T1000 (cell line): Measurements from ENCODE around the gene MTHFD2.
"Not testable (repeated sequence)": the region's sequence is repeated elsewhere in the genome, so short reads cannot be mapped to it uniquely, and the experiment has no call there.

ENCODE experiments used
- DNase-seq: peaks from one replicate; lab custom pipeline; 2025; ENCODE audit warnings: mixed read lengths; lab: John Stamatoyannopoulos, UW

Gene MTHFD2

DNA sequence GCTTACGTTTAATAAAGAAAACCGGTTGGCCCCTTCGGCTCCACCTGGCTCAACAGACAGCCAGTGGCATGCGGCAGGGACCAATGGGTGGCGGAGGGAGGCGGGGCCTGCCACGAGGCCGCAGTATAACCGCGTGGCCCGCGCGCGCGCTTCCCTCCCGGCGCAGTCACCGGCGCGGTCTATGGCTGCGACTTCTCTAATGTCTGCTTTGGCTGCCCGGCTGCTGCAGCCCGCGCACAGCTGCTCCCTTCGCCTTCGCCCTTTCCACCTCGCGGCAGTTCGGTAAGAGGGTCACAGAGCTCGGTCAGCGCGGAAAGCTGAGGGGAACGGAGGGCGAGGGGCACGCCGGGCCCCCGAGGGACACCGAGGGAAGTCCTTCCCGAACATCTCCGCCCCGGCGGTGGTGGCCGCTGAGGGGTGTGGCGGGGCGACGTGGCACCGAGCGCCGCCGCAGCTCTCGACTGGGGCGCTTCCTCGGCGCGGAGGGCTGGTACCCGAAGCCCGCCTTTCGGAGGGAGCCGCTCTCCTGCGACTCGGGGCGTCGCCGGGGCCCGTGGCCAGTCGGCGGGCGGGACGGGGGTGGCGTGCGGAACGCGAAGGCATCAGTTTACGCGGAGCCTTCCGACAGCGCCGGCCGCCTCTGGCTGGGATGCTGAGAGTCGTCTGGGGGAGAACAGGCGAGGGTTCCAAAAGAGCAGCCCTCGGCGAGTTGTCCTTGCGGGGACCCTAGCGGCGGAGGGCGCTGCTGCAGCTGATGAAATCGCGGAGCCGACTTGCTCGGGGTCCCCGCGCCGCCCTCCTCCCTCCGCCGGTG lies at the start of gene MTHFD2:
Gene MTHFD2, plus strand, starts transcription at position 155 of the 814 bp plus-strand sequence. Its CDS starts 27 bp downstream, at position 182.
- peak; percentile 87 for DNase-seq

DNA sequence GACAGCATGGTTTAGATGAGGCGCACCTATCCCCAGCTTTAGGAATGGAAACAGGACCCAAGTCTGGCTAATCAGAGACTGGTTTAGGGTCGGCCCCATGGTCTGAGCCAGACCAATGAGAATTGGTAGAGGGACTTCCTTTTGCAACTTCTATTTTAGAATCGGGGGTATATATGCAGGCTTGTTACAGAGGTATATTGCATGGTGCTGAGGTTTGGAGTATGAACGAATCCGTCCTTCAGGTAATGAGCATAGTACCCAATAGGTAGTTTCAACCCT lies 49.2 kb upstream of the MTHFD2 start:
- no peak for DNase-seq

DNA sequence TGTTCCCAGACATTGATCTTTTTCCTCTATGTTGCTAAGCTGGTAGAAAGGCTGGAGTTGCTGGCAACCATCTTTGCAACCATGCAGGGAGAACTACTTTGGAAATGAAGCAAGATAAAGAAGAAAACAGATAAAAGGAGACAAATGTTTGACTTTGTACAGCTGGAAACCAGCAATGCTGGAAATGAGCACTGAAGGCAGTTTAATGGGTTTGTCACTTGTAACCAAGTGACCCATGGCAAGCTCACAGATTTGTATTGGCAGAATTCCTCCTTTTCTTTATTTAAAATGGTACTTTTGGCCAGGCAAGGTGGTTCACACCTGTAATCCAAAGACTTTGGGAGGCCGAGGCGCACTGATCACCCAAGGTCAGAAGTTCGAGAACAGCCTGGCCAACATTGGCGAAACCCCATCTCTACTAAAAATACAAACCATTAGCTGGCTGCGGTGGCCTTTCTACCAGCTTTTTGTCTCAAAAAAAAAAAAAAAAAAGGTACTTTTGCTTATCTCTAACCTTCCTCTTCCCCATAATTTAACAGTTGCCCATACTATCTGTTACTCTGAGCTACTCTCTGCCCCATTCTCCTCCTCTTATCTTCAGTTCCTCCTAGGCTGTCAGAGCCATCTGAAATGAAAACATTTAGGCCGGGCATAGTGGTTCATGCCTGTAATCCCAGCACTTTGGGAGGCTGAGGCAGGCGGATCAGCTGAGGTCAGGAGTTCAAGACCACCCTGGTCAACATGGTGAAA lies 48.7 kb upstream of the MTHFD2 start:
- no peak for DNase-seq

DNA sequence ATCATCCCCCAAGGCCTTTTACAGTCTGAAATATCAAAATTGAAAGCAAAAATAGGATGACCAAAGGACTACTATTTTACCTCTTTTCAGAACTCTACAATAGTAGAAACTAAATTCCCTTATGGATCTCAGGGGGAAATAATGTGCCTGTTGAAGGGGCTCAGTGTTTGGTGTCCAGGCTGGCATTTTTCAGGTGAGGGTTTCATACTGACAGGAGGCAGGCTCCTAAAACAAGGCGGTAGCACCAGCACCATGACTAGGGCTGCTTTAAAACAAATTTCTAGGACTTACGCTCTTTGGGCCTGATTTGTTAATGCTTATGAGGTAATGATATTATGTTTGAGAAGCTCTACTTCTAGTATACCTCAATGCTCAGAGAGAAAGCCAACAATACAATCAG lies 45.5 kb upstream of the MTHFD2 start:
- no peak for DNase-seq

DNA sequence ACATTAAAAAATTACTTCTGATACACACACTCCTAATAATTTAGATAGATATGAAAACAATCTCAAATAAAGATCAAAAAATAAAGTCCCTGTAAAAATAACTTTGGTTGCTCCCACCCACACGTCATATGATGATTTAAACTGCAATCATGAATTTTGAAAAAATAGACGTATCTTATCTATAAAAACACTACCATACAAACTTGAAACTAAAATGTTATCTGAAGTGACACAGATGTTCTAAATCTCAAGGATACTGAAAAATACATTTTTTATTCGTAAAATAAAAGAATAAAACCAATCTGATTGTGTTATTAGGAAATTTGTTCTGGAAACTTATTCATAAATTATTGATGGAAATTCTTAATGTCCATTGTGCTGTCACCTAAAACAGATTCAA lies 42.6 kb upstream of the MTHFD2 start:
- no peak for DNase-seq

DNA sequence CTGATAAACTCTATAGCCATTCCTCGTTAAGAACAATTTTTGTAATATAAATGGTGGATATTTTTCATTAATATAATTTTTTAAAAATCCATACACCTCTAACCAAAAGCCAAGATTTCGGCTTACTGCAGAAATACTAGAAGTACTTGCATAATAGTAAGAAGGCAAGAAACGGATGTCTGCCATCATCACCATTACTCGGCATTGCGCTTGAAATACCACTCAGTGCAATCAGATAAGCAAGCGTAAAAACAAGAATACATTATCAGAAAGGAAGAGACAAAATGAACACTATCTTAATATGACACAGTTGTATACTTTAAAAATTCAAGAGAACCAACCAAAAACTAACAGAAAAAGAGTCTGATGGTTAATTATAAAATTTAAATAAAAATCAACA lies 35.5 kb upstream of the MTHFD2 start:
- no peak for DNase-seq

DNA sequence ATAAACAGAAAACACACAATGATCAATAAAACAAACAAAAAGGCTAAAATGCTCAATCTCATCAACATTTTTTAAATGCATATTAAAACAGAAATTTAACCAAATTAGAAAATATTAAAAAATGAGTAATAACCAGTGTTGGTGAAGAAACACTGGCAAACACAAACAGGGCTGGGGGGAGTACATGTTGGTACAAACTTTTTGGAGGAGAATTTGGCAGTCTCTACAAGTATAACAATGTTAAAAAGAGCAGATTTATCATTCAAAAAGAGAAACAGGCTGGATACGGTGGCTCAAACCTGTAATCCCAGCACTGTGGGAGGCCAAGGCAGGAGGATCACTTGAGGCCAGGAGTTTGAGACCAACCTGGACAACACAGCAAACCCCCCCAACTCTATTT lies 33.7 kb upstream of the MTHFD2 start:
- no peak for DNase-seq

DNA sequence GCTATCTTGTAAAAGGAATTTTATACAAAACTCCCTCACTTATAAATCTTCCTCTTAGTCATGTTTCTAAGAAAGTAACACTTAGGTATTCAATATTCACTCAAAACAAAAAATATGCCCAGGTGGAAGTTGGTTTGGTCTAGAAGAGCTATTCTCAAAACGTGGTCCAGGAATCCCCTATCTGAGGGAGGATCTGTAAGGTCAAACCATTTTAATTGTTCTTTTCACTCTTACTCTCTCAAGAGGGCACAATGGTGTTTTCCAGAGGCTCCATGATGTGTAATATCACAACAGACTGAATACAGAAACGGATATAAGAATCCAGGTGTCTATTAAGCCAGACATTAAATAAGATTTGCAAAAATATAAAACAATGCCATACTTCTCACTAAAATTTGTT lies 29.7 kb upstream of the MTHFD2 start:
- DNase-seq = no peak

DNA sequence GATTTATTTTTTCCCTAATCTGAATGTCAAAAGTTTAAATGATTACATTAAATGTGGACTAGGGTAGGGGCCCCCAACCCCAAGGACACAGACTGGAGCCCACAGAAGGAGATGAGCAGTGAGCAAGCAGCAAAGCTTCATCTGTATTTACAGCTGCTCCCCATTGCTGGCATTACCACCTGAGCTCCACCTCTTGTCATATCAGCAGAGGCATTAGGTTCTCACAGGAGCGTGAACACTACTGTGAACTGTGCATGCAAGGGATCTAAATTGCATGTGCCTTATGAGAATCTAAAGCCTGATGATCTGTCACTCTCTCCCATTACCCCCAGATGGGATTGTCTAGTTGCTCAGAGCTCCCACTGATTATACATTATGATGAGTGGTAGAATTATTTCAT lies 23.5 kb upstream of the MTHFD2 start:
- DNase-seq = no peak

DNA sequence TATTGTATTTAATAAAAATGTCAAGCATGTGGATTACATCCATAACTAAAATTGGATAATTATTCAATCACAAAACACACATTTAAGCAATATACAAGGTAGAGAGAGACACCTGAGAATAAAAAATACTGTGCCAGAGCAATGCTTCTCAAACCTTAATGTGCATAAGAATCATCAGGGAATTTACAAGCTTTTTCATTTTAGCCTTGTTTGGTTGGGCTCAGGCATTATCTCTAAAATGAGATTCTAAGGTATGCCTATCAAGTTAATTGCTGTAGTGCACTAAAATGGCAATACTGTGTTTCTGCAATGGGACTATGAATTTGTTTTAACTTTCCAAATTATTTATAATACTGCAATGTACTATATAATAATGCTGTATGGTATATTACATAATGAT lies 20.7 kb upstream of the MTHFD2 start:
- DNase-seq = no peak

DNA sequence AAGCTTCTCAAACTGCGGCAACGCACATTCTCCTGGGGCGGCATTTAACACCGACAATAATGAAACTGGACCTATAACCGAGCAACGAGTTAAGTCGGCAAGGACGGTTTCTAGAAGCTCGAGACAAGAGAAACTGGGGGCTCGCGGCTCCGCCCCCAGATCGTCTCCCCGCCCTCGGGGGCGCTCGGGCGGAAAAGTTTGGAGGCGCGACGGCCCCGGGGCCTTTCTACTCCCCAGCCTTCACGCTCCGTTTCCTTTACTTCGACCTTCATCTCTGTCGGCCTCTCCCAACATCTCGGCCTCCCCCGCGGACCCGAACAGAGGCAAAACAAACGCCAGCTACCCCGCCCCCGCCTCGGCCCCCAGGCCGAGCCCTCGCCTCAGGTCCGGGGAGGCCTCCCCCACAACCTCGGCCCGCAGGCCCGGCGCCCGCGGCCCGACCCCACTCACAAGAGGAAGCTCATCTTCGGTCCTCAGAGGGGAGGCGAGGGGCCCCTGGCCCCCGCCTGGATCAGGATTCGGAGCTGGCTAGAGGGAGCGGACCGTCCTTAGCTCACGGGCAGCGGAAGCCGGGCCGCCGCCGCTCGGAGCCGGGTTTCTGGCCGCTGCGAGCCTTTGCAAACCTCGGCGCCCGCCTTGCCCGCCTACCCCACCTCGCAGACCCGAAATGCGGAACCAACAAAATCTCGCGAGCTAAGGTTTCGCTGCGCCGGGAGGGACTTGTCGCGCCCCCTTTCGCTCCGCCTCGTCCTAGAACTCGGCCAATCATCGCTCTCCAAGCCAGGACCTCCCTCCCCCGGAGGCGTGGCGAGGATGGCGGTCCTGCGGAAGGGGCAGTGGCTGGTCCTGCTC lies 20.0 kb upstream of the MTHFD2 start, which contains the start of gene MOB1A:
Gene MOB1A, minus strand, starts transcription at position 669 of the 852 bp plus-strand sequence. Its CDS starts 205 bp downstream, at position 464.
- DNase-seq = peak; percentile 95

DNA sequence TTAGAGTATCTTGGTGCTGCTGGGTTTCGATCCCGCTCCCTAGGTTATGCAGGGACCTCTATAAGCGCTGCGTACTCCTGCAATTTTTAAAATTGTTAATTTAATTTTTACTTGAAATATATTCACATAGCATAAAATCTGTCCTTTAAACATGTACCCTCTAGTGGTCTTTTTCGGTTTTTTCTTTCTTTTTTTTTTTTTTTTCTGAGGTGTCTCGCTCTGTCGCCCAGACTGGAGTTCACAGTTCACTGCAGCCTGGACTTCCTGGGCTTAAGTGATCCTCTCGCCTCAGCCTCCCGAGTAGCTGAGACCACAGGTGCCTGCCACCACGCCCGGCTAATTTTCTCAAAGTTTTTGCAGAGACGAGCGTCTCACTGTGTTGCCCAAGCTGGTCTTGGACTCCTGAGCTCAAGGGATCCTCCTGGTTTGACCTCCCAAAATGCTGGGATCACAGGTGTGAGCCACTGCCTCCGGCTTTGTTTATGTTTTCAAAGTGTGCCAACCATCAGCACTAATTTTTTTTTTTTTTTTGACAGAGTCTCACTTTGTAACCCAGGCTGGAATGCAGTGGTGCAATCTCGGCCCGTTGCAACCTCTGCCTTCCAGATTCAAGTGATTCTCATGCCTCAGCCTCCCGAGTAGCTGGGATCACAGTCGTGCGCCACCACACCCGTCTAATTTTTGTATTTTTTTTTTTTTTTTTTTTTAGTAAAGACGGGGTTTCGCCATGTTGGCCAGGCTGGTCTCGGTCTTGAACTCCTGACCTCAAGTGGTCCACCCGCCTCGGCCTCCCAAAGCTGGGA lies 19.2 kb upstream of the MTHFD2 start:
- no peak for DNase-seq

DNA sequence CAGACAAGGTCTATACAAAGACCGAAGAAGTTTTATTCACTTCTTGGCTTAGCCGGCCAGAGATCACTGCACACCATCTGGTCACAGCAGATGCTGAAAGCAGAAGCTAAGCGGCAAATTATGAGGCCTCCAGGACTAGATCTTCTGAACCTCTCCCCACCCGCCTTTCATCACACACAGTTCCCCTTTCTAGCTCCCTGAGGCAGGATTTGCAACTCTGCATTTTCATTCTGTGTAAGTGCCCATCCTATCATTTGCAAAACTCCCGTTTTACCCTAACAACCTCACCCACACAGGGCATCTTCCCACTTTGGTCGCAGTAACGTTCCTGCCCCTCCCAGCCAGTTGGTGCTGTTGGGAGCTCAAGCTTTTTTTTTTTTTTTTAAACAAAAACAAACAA lies 16.7 kb upstream of the MTHFD2 start:
- DNase-seq = no peak

DNA sequence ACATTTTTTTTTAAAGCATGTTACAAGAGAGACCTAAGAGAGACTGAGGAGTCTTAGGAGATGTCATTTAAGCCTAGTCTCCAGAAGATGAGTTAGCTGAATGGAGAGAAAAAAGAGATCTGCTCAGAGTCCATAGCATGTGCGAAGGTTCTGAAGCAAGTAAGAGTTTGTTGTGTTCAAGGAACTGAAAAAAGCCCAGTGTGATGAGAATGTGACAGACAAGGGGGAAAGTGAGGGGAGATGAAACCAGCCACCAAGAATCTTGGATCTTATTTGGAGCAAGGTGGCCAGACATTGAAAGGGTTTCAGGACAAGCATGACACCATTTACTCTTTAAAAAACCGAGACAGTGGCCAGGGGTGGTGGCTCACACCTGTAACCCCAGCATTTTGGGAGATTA lies 14.5 kb upstream of the MTHFD2 start:
- DNase-seq = no peak

DNA sequence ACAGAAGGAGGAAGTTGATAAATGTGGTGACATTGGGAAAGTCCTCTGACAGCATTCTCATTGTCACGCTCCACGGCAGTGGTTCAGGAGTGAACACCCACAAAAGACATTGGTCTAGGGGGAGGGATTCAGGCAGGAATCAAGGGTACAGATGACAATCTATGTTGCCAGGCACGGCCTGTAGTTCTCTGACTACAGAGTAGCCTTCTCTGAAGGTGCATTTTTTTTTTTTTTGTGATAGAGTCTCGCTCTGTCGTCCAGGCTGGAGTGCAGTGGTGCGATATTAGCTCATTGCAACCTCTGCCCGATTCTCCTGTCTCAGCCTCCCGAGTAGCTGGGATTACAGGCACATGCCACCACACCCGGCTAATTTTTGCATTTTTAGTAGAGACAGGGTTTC lies 12.4 kb upstream of the MTHFD2 start:
- no peak for DNase-seq

DNA sequence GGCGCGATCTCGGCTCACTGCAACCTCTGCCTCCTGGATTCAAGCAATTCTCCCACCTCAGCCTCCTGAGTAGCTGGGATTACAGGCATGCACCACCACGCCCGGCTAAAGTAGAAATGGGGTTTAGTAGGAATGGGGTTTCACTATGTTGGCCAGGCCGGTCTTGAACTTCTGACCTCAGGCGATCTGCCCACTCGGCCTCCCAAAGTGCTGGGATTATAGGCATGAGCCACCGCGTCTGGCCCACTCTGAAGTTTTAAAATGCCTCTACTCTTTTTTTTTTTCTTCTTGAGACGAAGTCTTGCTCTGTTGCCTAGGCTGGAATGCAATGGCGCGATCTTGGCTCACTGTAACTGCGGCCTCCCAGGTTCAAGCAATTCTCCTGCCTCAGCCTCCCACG lies 11.7 kb upstream of the MTHFD2 start:
- DNase-seq = not testable (repeated sequence)

DNA sequence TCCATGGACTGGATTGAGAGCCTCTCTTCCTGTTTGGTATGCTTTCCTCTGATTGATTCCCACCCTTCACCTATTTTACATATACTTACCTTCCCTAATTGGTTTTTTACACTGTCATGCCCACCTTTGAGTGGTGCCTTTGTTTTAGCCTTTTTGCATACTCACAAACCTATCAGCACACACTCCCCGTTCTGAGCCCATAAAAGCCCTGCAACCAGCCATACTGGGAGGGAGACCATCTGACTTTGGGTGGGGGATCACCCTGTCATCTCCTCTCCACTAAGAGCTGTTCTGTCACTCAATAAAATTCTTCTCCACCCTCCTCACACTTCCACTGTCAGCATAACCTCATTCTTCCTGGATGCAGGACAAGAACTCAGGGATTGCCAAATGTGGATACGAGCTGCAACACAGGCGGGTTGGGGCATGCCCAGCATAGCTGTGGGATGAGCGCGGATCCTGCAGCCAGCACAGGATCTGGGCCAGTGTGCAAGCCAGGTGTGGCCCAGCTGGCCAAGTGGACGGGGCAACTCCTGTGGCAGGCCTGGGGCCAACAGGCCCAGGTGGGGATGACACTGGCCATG lies 10.3 kb upstream of the MTHFD2 start:
- no peak for DNase-seq

DNA sequence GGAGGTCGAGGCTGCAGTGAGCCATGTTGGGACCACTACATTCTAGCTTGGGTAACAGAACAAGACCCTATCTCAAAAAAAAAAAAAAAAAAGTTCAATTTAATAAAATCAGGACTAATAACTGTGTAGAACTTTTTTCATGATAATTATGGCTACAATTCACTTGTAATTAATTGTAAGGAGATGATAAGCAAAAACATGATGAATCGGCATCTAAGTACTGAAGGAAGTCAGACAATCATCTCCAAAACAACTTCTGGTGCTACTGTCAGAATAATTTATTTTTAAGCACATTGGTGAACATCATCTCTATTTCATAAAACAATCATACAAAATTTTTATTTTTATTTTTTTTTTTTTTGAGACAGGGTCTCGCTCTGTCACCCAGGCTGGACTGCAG lies 9.7 kb upstream of the MTHFD2 start:
- no peak for DNase-seq

DNA sequence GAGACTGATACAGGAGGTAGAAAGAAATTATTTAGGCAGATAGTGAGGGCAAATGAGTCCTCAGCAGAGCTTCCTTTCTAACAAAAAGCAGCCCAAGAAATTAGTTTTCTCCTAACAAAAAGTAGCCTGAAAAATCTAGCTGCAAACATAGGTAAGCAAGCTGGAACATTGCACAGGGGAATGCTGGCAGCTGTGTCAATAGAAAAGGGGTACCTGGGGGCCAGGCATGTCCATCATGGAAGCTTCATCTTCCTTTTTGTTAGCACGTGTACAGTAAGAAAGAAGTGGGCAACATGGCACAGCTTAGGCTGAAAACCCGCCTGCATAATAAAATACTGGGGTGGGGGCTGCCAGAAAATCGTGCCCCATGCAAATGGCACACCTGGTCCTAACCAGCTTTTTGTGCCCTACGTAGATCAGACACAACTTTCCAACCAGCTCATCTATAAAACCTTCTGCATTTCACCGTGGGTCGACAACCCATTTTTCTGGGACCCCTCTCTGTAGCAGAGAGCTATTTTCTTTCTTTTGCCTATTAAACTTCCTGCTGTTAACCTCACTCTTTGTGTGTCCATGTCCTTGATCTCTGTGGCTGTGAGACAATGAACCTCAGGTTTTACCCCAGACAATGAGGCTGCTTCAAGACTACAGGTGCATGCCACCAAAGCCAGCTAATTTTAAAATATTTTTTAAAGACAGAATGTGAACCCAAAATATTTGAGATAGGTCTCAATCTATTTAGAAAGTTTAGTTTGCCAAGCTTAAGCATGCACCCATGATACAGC lies 6.6 kb upstream of the MTHFD2 start:
- DNase-seq = no peak

DNA sequence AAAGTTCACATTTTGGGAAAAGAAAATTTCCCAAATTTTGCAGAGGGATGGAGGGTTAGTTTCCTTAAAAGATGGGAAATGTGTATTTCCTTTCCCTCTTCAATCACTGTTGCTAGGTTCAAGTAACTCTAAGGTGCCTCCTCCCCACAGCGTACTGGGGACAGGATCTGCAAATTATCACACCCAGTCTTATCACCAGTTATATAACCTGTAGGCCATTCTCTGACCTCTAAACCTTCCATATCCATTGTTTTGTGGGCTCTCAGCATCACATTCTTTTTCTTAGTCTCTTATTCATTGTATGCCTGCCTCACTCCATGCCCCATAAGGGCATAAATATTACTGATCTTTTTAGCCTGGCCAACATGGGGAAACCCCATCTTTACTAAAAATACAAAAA lies 3.6 kb upstream of the MTHFD2 start:
- no peak for DNase-seq

DNA sequence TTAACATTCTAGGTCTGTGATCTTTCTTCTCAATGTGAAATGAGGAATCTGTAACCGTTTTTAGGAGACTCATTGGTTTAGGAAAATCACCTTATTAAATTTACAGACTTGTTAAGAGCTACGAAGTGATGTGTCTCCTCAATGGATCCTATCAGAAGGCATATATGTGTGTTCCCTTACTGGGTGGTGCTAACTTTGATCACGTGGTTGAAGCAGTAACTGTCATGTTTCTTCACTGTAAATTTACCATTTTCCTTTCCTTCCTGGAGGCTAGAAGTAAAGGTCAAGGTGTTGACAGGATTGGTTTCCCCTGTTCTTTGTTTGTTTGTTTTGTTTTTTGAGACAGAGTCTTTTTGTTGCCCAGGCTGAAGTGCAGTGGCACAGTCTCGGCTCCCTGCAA lies 1.4 kb upstream of the MTHFD2 start:
- no peak for DNase-seq
